Left ventricle myocardium inferior (tissue), 1 donor: ENCODE results near the gene JPT2. TPM values are rescaled to one million over a fixed set of nuclear protein-coding genes. Genes with fewer than 3 reads are reported as not detected.
A peak's percentile ranks its signal among the peaks of the same experiment; 100 is the strongest.

Source experiments
- DNase-seq: peaks from one replicate; pipeline ENCODE4 v3.0.0-alpha.2; 2020
- H3K27ac ChIP-seq: fragments of 200-600 bp; replicated peaks from 2 replicates; pipeline ENCODE4 v1.8.0; 2021
- H3K27me3 ChIP-seq: fragments of 200-600 bp; 2 replicates; pipeline ENCODE4 v1.8.0; 2021; ENCODE audit warnings: low read depth
- H3K36me3 ChIP-seq: fragments of 200-600 bp; 2 replicates; pipeline ENCODE4 v1.8.0; 2021
- H3K4me1 ChIP-seq: fragments of 200-600 bp; 2 replicates; pipeline ENCODE4 v1.8.0; 2021
- H3K4me3 ChIP-seq: fragments of 200-600 bp; 2 replicates; pipeline ENCODE4 v1.8.0; 2021; ENCODE audit warnings: mild to moderate bottlenecking, moderate library complexity
- H3K9me3 ChIP-seq: fragments of 200-600 bp; replicated peaks from 2 replicates; pipeline ENCODE4 v1.8.0; 2021
- CTCF ChIP-seq: fragments of 200-600 bp; IDR thresholded peaks from 2 replicates; pipeline ENCODE4 v1.8.0; 2021; ENCODE audit warnings: antibody characterized with exemption, mild to moderate bottlenecking, borderline replicate concordance
- intact Hi-C: fragments of 100-400 bp; cut with micrococcal nuclease; formaldehyde crosslinking; loops from one replicate; pipeline ENCODE4 v1.11.0; 2022
- total RNA-seq: library from RNA; stranded (reverse); fragmentation: NEBNext Ultra II Directional; extraction: Animal tissue kit (Norgen Biotek cat#: 25700); gene quantifications from one replicate; pipeline ENCODE4 v1.2.1, GENCODE V29; 2021
- donor health status: DM: no; HTN: yes; CAD: no; lungs with severe emphysema.

JPT2 gene
- total RNA-seq, 1 donor from 2014 or later: 30.6 TPM

GRCh38 chr16:1681032-1681431 is 3.0 kb downstream of the JPT2 start:
- Histone ChIP-seq H3K9me3 (no peaks in the 10 kb centered on the region), H3K4me1 (peaks cover 24% of the 10 kb centered on the region), H3K27ac (no peak overlapping the region), H3K36me3 (peaks cover 23% of the 10 kb centered on the region), H3K27me3 (no peaks in the 10 kb centered on the region), H3K4me3 (no peak overlapping the region)
- no peak for DNase-seq
- no peak for TF ChIP-seq CTCF
- intact Hi-C loops: no loop called here

- H3K4me3 ChIP-seq: no peak overlapping the region
- peaks cover 9% of the 10 kb centered on the region for H3K4me1 ChIP-seq
- no peaks in the 10 kb centered on the region for H3K27me3 ChIP-seq
- H3K27ac ChIP-seq: no peak overlapping the region
- intact Hi-C loops: no loop called here
- no peak for TF ChIP-seq CTCF
- H3K9me3 ChIP-seq: no peaks in the 10 kb centered on the region
- no peak for DNase-seq
- H3K36me3 ChIP-seq: peaks cover 70% of the 10 kb centered on the region
Measured at GRCh38 chr16:1687427-1688316, 9.6 kb downstream of the JPT2 start.

- Histone ChIP-seq H3K36me3 (peaks cover 75% of the 10 kb centered on the region), H3K9me3 (no peaks in the 10 kb centered on the region), H3K27ac (peak overlapping the region; percentile 42), H3K4me3 (no peak overlapping the region), H3K27me3 (no peaks in the 10 kb centered on the region), H3K4me1 (peaks cover 9% of the 10 kb centered on the region)
- no peak for TF ChIP-seq CTCF
- intact Hi-C loops: no loop called here
- no peak for DNase-seq
Measured at GRCh38 chr16:1688807-1689560, 10.9 kb downstream of the JPT2 start.

- Histone ChIP-seq H3K4me1 (peaks cover 9% of the 10 kb centered on the region), H3K27ac (peak overlapping the region; percentile 36), H3K9me3 (no peaks in the 10 kb centered on the region), H3K4me3 (no peak overlapping the region), H3K36me3 (peaks cover 81% of the 10 kb centered on the region), H3K27me3 (no peaks in the 10 kb centered on the region)
- intact Hi-C loops: no loop called here
- no peak for DNase-seq
- no peak for TF ChIP-seq CTCF
Measured at GRCh38 chr16:1689853-1690252, 11.8 kb downstream of the JPT2 start.

GRCh38 chr16:1690810-1691209 is 12.7 kb downstream of the JPT2 start:
- Histone ChIP-seq H3K4me3 (no peak overlapping the region), H3K36me3 (peaks cover 82% of the 10 kb centered on the region), H3K27ac (peak overlapping the region; percentile 42), H3K9me3 (no peaks in the 10 kb centered on the region), H3K27me3 (no peaks in the 10 kb centered on the region), H3K4me1 (peaks cover 9% of the 10 kb centered on the region)
- intact Hi-C loops: no loop called here
- no peak for DNase-seq
- TF ChIP-seq CTCF: no peak
